ENCODE results near the gene PHC3. TPM values are rescaled to one million over a fixed set of nuclear protein-coding genes. Genes with fewer than 3 reads are reported as not detected.

PHC3 gene
- total RNA-seq, 1 experiment from 2014 or later, result 19.8 TPM

GRCh38 chr3:170079536-170080165 lies 101.9 kb downstream of the PHC3 start:
- no peak for DNase-seq (ENCODE audit: low spot score)

DNA sequence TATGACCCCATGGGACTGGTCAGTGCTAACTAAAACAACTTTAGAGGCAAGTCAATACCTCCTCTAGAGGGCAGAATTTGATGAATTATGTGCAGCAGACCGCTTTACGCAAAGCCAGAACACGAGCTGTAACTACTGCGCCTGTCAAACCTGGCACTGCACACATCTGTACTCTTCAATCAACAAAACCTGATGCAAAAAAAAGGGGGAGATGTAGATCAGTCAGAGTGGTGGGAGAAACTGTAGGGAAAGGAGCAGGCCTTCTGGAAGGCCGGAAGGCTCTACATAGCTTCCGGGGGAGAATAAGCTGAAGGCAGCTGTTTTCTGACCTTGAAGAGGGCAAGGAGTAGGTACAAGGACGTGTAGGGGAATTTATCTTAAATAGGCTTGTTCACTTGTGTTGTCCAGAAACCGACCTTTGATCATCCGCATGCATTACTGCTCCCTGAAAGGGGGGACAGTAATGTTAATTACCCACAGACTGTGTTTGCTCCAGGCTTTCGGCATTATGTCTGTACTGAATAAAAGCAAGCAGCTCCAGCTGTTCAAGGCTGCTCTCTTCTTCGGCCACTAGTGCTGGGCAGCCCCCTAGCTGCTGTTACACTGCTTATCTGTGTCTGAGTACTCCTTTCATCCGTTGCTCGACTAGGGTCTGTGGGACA lies 102.8 kb downstream of the PHC3 start:
- no peak for DNase-seq (ENCODE audit: low spot score)

DNA sequence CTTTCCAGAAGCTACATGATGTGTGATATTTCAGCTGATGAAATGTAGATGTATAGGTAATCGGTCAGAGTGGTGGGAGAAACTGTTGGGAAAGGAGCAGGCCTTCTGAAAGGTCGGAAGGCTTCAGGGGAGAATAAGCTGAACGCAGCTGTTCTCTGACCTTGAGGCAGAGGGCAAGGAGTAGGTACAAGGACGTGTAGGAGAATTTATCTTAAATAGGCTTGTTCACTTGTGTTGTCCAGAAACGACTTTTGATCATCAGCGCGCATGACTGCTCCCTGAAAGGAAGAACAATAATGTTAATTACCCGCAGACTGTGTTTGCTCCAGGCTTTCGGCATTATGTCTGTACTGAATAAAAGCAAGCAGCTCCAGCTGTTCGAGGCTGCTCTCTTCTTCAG lies 104.2 kb downstream of the PHC3 start:
- no peak for DNase-seq (ENCODE audit: low spot score)

DNA sequence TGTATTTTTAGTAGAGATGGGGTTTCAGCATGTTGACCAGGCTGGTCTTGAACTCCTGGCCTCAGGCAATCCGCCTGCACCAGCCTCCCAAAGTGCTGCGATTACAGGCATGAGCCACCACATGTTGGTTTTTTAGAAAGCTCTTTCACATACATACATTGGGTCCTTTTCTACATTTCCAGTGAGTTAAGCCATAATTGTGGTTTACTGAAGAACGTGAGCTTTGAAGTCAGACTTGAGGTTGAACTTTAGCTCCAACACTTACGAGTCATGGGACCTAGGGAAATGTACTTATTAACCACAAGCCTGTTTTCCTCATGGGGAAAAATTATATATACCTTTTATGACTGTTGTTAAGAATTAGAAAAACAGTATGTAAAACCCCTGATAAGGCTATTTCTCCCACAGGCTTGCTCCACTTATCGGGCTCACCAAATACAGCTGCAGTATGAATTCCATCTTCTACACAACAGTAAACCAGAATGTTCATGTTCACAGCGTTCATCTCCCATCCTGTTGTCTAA lies 104.8 kb downstream of the PHC3 start:
- DNase-seq (ENCODE audit: low spot score), result peak; percentile 10

- no peak for DNase-seq (ENCODE audit: low spot score)
These were observed 106.0 kb downstream of the PHC3 start for GRCh38 chr3:170075441-170076091.

GRCh38 chr3:170064108-170064507 lies 117.4 kb downstream of the PHC3 start:
- DNase-seq (ENCODE audit: low spot score), result no peak

DNA sequence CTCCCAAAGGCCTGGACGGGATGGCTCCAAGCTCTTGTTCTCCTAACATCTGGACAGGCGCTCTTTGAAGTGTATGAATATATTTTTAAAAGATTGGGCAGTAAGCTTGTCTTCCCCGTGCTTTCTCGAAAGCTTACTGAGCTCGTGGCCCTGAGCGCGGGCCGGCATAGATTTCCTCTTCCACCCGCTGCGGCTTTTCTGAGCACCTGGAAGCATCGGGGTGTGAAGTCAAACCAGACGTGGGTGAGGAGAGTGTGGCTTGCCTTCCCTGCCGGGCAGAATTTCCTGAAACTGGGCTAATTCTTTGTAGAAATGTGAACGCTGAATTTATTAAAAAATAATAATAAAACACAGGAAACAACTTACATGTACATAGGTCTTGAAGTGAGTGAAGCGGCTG lies 117.8 kb downstream of the PHC3 start:
- no peak for DNase-seq (ENCODE audit: low spot score)

- no peak for DNase-seq (ENCODE audit: low spot score)
These were observed 118.8 kb downstream of the PHC3 start for GRCh38 chr3:170062769-170063168.

GRCh38 chr3:170062068-170062467 lies 119.5 kb downstream of the PHC3 start:
- no peak for DNase-seq (ENCODE audit: low spot score)

- no peak for DNase-seq (ENCODE audit: low spot score)
These were observed 122.1 kb downstream of the PHC3 start for GRCh38 chr3:170059447-170059846.

DNA sequence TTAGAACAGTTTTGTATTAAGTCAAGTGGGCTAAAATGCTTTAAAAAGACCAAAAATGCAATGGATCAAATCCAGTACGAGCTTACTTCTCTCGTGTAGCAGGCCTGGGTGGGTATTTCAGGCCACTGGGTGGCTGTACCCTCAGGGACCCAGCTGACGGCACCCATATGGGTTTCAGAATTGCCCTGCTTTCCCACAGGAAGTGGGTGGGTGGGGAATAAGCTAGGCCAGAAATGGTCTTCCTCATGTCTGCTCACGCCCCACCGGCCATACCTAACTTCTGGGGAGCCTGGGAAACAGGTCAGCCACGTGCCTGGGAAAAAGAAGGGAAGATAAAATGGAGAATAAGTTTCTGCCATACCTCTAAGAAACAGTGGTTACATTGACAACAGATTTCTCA lies 123.4 kb downstream of the PHC3 start:
- DNase-seq (ENCODE audit: low spot score), result no peak

DNA sequence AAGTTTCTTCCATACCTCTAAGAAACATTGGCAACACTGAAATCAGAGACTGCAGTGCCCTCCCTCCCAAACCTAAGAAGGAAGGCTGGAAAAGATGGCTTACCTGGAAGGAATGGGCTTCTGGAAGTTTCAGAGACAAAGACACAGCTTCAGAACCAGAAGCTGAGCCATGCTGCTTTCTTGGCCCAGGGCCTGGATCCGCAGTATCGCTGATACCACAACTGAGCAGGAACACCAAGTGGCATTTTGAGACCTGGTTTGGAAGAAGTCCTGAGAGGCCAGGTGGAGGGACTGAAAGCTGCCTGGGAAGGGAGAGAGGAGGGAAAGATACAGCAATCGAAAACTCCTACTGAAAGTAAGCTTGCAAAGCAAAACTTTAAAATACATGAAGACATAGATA lies 124.0 kb downstream of the PHC3 start:
- no peak for DNase-seq (ENCODE audit: low spot score)

DNA sequence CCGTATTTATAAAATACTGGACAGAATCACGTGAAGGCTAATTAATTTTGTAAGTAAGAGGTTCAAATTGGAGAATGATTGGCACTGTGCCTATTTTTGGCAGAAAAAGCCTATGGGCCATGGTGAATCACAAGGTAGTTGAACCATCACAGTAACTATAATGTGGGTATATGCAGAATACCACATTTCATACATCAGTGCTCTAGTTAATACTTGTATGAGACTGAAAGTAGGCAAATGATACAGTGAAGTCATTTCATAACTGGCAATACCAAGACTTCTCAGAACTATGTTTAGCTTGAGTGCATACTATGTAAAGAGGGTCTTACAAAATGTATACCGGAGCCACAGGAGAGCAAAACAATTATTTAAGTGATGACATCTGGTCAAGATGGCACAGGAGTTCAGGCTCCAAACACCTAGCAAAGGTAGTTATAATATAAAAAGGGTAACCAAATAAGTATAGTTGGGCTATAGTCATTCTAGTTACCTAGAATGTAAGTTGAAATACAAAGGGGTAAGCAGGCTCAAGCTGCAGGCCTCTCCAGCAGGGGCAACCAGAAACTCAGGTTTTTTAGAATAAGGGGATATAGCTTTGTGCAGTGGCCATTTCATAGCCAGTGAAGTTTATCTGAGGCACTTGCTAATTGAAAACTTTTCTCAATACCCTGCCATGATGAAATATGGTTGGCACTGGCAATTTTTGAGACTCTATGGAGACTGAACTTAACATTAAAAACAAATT lies 124.7 kb downstream of the PHC3 start:
- DNase-seq (ENCODE audit: low spot score), result no peak

DNA sequence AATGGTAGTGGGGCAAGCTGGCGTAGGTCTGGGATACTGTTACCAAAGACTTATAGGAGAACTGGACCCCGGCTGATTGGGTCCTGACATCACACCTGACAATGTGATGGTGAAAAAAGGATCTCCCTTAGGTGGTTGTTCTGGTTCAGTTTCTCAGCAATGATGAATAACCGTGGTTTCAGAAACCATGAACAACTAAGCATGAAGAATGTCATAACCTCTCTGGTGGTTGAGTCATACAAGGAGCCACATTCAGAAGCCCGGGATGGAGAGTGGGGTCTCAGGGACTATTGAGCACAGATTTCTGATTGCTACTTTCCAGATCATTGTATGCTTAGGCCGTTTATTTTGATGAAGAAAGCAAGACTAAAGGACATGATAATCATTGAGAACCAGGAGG lies 126.3 kb downstream of the PHC3 start:
- peak; percentile 37 for DNase-seq (ENCODE audit: low spot score)

- no peak for DNase-seq (ENCODE audit: low spot score)
These were observed 127.3 kb downstream of the PHC3 start for GRCh38 chr3:170054204-170054603.

DNA sequence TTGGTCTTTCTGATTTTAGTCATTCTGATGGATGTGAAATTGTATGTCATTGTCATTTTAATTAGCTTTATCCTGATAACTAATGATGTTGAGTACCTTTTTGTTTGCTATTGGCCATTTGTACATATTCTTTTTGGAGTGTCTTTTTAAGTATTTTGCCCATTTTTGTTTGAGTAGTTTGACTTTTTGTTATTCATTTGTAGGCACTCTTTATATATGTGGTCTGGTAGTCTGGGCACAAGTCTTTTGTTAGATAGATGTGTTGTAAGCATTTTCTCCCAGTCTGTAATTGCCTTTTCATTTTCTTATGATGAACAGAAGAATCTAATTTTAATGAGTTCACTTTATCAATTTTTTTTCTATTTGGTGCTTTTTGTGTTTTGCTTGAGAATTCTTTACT lies 129.1 kb downstream of the PHC3 start:
- no peak for DNase-seq (ENCODE audit: low spot score)

GRCh38 chr3:170050753-170051152 lies 130.8 kb downstream of the PHC3 start:
- DNase-seq (ENCODE audit: low spot score), result no peak

DNA sequence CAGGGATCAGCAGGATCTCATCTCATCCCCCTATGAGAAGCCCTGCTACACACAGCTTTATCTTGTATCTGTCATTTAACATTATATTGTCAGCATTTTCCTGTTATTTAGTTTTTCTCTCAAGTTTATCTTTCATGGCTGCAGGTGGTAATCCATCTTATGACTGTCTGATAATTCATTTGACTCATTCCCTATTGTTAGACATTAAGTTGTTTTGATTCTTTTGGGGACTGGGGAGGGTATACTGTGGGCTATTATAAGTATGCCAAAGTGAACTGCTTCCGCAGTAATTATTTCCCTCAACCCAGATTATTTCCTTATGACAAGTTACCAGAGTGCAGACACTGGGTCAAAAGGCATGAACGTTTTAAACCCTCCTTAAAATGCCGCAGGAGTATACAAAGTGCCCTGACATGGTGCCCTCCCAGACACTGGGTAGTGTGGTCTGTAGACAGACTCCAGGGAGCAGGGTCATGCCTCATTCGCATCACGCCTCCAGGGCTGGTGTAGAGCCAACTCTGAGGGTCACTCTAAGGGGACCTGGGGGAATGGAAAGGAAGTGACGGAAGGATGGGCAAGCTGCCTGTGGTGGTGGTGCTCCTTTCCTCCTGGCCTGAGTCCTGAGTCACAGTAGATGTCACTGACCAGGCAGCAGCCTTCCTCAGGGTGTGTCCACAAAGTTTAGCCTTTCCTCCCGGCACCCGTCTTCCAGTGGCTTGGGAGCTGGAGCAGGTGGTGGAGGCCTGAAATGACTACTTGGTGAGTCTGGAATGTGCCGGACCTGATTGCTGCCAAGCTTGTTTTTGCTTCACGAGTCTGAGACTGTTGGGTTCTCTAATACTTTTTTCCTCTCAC lies 132.2 kb downstream of the PHC3 start:
- DNase-seq (ENCODE audit: low spot score), result peak; percentile 97

DNA sequence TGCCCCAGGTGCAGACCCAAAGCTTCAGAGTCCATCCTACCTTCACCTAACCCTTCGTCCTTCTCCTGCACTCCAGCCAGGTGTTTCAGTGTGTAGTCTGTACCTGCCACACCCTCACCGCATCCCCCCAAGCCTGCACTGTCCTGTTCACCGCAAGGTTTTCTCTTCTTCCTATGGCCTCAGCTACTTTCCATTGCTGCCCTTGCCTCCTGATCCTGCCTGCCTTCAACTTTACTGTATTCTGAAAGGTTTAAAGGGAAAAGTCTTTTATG lies 134.5 kb downstream of the PHC3 start:
- no peak for DNase-seq (ENCODE audit: low spot score)

GRCh38 chr3:170046269-170047132 lies 135.0 kb downstream of the PHC3 start:
- DNase-seq (ENCODE audit: low spot score), result no peak

- no peak for DNase-seq (ENCODE audit: low spot score)
These were observed 136.7 kb downstream of the PHC3 start for GRCh38 chr3:170044795-170045244.

Measured in A172 (cell line).